Activated CD4-positive, alpha-beta T cell treated with anti-CD3 and anti-CD28 coated beads, Interleukin-2, Interleukin-4, amounts not matched to agents 100 ng/mL and 50 ng/mL, durations not matched to agents 16 hours and 8 hours (primary cell): ENCODE results near the gene PML.
A peak's percentile ranks its signal among the peaks of the same experiment; 100 is the strongest.

Experiments
- DNase-seq: peaks from one replicate; pipeline ENCODE4 v3.0.0-alpha.2; 2020; ENCODE audit warnings: low spot score

The PML gene, protein sequence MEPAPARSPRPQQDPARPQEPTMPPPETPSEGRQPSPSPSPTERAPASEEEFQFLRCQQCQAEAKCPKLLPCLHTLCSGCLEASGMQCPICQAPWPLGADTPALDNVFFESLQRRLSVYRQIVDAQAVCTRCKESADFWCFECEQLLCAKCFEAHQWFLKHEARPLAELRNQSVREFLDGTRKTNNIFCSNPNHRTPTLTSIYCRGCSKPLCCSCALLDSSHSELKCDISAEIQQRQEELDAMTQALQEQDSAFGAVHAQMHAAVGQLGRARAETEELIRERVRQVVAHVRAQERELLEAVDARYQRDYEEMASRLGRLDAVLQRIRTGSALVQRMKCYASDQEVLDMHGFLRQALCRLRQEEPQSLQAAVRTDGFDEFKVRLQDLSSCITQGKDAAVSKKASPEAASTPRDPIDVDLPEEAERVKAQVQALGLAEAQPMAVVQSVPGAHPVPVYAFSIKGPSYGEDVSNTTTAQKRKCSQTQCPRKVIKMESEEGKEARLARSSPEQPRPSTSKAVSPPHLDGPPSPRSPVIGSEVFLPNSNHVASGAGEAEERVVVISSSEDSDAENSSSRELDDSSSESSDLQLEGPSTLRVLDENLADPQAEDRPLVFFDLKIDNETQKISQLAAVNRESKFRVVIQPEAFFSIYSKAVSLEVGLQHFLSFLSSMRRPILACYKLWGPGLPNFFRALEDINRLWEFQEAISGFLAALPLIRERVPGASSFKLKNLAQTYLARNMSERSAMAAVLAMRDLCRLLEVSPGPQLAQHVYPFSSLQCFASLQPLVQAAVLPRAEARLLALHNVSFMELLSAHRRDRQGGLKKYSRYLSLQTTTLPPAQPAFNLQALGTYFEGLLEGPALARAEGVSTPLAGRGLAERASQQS

GRCh38 chr15:73994413-73994883 lies at the start of gene PML:
PML (plus strand) TSS chr15:73994716; CDS start chr15:73994813, 97 bp downstream.
- DNase-seq: peak; percentile 98

- no peak for DNase-seq
Observed at GRCh38 chr15:73945130-73945508, 49.4 kb upstream of the PML start.

DNA sequence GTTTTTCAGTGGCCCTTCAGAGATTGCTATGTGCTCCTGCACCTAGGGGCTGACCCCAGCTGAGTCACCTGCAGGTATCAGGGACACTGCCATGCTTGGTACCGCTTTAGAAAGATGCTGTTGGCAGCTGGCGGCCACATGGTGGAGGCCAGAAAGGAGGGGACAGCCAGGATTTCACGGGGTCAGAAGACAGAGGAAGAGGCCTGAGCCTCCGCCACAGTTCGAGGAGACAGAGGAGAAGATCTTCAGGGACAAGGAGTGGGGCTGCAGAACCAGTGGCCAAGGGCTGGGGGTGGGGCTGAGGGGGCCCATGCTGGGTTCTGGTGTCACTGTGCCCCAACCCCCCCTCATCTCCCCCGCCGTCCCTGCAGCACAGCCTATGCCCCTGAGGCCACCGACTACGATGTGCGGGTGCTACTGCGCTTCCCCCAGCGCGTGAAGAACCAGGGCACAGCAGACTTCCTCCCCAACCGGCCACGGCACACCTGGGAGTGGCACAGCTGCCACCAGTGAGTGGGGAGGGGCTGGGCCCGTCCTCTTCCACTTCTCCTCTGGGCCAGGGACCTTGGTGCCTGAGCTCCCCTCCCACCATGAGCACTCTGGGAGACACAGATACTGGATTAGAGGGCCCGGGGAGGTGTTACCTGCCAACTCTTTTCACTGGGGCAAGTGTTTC lies 48.3 kb upstream of the PML start:
- DNase-seq: no peak

- DNase-seq: no peak
Observed at GRCh38 chr15:73946795-73947370, 47.6 kb upstream of the PML start.

- DNase-seq: no peak
Observed at GRCh38 chr15:73947651-73948050, 46.9 kb upstream of the PML start.

DNA sequence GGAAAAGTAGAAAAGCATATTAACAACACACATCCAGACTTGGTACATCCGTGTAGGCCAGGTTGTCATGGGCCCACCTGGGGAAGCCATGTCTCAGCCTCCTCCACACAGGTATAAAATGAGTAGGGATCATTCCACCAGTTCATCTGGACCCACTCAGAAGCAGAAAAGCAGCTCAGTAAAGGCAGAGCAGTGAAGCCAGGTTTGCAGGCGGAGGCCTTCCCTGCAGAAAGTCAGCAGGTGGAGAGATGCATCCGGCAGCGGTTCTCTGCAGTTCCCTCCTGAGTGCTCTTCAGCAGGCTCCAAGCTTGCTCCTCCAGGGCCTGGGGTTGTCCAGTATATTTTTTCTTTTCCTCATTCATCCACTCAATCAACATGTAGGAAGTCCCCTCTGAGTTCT lies 46.1 kb upstream of the PML start:
- no peak for DNase-seq

GRCh38 chr15:73948982-73949381 lies 45.5 kb upstream of the PML start:
- no peak for DNase-seq

DNA sequence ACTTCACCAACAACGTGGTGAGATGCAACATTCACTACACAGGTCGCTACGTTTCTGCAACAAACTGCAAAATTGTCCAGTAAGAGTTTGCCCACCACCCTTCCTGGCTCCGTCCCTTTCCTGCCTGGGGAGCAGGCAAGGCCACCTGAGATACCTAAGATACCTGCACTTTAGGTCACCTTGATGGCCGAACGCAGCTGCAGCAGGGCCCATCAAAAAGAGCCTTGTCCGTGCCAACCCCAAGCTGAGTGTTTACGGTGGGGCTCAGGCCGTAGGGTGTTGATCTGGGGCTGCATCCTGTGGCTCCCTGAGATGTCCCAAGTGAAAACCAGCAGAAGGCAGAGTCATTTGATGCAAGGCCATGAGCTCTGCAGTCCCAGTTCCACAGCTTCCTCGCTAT lies 45.0 kb upstream of the PML start:
- no peak for DNase-seq

DNA sequence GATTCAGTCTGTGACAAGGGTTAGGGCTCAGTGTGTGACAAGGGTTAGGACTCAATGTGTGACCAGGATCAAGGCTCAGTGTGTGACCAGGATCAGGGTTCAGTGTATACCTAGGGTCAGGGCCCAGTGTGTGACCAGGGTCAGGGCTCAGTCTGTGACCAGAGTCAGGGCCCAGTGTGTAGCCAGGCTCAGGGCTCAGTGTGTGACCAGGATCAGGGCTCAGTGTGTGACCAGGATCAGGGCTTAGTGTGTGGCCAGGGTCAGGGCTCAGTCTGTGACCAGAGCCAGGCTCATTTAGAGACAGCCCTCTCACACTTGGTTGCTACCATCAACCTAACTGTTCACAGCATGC lies 44.1 kb upstream of the PML start:
- no peak for DNase-seq

DNA sequence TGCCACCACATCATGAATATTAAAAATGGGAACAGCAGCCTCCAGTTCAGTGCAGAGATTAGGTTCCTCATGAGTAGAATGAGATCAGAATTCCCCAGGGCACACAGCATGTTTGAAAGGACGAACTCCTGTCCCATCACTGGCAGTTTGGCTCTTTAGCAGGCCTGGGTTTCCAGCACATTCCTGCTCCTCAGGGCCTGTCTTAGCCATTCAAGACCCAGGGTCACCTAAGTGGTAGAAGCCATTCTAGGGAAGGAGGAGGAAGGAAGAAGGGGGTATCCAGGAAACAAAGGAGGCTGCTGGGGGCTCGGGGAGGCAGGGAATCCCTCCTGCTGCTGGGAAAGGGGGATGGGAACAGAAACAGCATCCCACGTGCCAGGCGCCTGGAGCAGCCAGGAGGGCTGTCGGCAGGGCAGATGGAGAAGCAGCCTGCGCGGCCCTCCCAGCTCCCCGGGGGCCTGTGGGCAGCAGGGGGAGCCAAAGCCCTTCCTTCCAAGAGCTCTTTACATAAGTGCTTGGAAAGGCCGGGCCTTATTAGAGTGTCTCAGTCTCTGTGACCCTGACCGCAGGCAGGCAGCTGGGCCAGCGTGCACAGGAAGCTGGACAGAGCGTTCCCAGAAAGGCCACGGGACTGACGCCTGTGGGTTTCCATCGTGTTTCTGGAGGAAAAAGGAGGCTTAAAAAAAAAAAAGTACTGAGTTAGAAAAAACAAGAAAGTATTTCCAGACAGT lies 43.5 kb upstream of the PML start:
- DNase-seq: peak; percentile 53

GRCh38 chr15:73951601-73952000 lies 42.9 kb upstream of the PML start:
- DNase-seq: no peak

DNA sequence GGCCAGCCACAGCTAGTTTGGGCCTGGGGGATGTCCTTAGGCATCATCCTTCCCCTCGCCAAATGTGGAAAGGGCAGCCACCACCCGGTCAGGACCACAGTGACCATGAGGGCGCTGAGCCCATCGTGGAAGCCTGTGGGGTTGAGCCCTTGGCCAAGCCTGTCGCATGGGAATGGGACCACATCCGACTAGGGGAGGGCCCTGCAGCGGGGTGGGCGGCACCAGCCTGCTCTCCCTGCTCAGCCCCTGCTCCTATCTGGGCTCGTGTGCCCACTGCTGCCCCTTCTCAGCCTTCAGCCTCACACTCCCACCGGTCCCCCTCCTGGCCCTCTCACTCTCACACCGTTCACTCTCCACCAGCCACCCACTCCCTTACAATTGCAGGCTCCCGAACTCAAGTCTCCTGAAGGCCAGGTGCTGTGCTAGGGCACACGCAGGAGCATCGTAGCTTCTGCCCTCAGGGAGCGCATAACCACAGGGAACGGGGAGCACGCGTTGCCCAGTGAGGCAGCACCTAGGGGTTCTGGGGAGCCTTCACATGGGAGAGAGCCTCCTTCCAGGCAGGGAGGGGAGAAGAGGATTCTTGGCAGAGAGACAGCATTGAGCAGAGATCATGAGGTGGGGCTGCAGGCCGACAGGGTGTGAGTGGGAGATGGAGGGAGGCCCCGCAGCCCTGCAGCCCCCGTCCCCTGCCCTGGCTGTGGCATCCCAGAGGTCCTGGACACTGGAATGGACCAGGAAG lies 42.2 kb upstream of the PML start:
- DNase-seq: no peak

DNA sequence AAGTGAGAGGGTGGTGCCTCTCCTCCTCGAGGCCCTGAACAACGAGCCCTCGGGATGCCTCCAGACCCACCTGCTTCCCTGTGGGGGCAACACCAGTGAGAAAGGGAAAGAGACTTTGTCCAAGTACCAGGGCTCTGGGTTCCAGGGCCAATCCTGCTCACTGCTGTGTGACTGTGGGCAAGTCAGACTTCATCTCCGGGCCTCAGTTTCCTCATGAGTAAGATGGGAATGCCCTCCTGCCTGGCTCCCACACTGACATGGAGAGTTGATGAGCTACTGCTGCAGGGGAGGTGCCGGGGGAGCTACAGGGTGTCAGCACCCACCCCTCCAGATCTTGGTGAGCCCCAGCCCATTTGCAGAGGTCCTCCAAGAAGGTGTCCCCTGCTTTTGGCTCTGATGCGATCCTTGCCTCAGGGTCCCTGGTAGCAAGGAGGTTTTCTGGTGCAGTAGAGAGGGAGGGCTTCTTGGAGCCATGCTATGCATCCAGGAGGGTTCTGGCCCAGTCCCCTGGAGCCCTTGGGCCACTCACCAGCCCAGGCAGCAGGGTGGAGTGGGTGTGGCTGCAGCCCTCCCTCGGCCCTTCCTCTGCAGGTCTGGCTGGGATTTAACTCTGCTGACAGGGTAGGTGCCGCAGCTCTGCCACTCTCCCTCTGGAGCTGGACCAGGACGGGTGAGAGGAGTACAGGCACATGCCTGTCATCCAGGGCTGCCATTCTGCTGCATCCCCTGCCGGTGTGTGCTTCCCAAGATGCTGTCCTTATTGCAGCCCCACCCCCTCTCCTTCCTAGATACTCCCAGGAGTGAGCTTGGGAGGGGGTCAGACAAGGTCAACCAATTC lies 41.4 kb upstream of the PML start:
- DNase-seq: no peak

- DNase-seq: no peak
Observed at GRCh38 chr15:73954188-73955145, 40.0 kb upstream of the PML start.

GRCh38 chr15:73955326-73955725 lies 39.2 kb upstream of the PML start:
- DNase-seq: no peak

DNA sequence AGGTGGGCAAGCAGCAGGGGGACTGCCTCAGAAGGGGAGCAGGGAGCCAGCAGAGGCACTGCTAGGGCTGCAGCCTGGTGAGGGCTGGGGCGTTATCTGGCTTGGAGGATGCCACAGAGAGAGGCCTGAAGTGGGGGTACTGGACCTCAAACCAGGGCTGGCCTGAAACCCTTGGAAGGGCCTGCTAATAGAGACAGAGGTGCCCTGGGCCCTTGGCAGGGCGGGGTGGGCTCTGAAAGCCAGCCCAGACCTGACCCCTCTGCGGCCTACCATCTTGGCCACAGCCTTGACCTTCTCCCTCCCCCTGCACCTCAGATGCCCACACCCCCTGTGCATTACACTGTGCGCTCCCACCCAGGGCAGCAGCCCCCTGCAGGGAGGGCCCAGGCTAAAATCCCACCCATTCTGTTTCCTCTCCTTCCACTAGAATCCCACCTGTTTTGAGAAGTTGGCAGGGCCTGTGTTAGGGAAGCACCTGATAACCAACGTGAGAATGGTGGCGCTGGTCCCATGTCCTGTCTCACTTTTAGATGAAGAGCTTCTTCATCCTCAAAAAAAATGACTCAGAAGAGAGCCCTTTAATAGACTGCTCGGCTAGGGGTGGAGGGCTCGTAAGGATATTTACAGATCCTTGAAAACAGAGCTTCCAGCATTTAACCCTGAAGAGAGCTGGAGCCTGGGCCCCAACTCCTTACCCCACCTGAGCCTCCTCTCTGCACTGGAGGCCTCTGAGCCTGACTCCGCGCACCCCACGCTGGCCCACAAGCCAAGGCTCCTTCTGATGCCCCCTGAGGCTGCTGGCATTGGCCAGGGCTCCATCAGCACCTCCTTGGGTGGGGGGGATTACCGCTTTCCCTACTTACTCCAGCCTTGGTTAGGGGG lies 38.4 kb upstream of the PML start:
- DNase-seq: no peak

GRCh38 chr15:73956743-73957135 lies 37.8 kb upstream of the PML start:
- no peak for DNase-seq

DNA sequence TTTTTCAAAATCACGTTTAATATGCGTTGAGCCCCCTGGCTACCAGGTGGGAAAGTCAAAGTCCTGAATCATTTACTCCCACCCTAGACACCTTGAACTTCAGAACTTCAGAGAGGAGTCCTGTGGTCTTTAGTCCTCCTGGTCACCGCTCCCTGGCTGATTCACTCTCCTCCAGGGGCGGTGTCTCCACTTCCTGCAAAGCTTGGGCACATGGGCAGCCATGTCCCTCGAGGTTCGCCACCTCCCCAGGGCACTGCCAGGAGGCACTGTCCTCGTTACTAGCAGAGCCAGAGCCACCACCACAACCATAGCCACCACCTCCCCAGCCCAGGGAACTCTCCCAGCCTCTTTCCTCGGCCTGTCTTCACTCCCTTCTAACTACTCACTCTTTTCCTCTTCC lies 37.2 kb upstream of the PML start:
- DNase-seq: no peak
